HG03135 (cell line): ENCODE results near the gene HYLS1.

Source experiments
- ATAC-seq: cut with Tn5 transposase; IDR thresholded peaks from one replicate; pipeline ENCODE4 v1.9.1; 2021; ENCODE audit warnings: mild to moderate bottlenecking, moderate library complexity; ENCODE audit not compliant: unreplicated experiment

Gene HYLS1

GRCh38 chr11:125948278-125949051 is 61.0 kb downstream of the HYLS1 start:
- ATAC-seq = no peak

- ATAC-seq = no peak
Observed at GRCh38 chr11:125949271-125950177, 62.1 kb downstream of the HYLS1 start.

GRCh38 chr11:125950178-125950490 is 62.7 kb downstream of the HYLS1 start:
- no peak for ATAC-seq
